Muscle of arm (tissue), 12 donors: Measurements from ENCODE around the gene SFT2D3. TPM values are rescaled to one million over a fixed set of nuclear protein-coding genes. Genes with fewer than 3 reads are reported as not detected.

Source experiments
- DNase-seq: peaks from one replicate; pipeline ENCODE4 v3.0.0-alpha.2; 2013
- polyA plus RNA-seq, 12 donors: library from polyadenylated mRNA; unstranded; fragments of 120-200 nt; gene quantifications; one replicate each; pipeline ENCODE4 v1.2.1, GENCODE V29; 2013; ENCODE audit not compliant: insufficient read length in 12 of 12

Gene SFT2D3
- polyA plus RNA-seq, 12 donors: not detected

DNA sequence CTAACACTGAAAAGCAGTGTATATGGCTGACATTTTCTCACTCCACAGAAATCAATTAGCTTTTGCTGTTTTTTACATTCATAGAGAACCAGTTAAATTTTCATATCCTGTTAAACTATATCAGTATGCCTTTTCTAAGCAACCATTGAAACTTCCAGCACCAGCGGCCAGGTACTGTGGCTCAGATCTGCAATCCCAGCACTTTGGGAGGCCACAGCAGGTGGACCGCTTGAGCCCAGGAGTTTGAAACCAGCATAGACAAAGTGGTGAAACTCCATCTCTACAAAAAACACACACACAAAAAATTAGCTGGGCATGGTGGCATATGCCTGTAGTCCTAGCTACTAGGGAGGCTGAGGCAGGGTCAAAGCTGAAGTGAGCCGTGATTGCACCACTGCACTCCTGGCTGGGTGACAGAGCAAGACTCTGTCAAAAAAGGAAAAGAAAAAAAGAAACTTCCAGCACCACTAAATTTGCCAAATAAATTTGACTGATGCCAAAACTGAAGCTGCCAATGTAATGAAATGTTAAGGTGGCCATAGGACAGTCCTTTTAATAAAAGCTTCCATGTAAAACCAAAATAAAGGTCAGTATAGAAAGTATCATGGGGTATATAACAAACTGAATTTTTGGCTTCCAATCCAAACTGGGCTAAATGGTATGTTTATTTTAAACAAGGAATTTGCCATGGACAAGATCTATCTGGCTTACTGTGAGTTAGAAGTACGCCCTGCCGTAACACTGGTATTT, 3.5 kb downstream of the SFT2D3 start:
- no peak for DNase-seq

- no peak for DNase-seq
These were observed 4.2 kb downstream of the SFT2D3 start for GRCh38 chr2:127705391-127706065.

GRCh38 chr2:127706215-127706990, 5.1 kb downstream of the SFT2D3 start:
- no peak for DNase-seq

DNA sequence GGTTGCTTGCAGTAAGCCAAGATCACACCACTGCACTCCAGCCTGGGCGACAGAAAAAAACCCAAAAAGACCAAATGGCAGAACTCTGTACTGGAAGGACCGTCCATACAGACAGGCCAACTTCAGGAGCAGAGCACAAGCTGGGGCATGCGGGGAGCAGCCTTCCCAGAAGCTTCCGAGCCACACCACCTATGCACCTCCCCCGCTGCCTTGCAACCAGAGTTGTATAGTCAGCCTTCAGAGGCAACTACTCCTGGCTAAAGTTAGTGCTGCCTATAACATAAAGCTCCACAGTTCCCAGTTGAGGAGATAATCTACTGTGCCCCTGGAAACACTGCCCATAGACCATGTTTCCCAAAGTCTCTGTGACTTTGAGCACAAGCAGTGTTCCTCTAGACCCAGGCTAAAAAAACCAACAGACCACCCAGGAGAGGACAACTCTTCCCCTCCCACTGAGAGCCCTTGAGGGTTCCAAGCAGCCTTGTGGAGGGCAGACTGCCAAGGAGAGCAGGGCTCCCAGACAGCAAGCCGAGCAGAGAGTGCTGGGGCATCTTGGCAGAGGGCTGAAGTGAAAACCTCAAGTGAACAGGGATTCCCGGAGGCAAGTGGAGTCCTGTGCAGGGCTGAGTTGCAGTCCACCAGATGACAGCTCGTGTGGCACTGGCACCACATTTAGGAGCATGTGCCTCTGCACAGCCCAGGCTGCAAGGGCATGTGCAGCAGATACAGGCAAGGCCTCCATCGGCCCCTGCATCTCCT, 6.8 kb downstream of the SFT2D3 start:
- no peak for DNase-seq

GRCh38 chr2:127709336-127709735, 8.0 kb downstream of the SFT2D3 start:
- no peak for DNase-seq

GRCh38 chr2:127712999-127713398, 11.7 kb downstream of the SFT2D3 start:
- no peak for DNase-seq

GRCh38 chr2:127713562-127713961, 12.3 kb downstream of the SFT2D3 start:
- no peak for DNase-seq

- no peak for DNase-seq
These were observed 14.6 kb downstream of the SFT2D3 start for GRCh38 chr2:127715778-127716449.

GRCh38 chr2:127718271-127718670, 17.0 kb downstream of the SFT2D3 start:
- no peak for DNase-seq

DNA sequence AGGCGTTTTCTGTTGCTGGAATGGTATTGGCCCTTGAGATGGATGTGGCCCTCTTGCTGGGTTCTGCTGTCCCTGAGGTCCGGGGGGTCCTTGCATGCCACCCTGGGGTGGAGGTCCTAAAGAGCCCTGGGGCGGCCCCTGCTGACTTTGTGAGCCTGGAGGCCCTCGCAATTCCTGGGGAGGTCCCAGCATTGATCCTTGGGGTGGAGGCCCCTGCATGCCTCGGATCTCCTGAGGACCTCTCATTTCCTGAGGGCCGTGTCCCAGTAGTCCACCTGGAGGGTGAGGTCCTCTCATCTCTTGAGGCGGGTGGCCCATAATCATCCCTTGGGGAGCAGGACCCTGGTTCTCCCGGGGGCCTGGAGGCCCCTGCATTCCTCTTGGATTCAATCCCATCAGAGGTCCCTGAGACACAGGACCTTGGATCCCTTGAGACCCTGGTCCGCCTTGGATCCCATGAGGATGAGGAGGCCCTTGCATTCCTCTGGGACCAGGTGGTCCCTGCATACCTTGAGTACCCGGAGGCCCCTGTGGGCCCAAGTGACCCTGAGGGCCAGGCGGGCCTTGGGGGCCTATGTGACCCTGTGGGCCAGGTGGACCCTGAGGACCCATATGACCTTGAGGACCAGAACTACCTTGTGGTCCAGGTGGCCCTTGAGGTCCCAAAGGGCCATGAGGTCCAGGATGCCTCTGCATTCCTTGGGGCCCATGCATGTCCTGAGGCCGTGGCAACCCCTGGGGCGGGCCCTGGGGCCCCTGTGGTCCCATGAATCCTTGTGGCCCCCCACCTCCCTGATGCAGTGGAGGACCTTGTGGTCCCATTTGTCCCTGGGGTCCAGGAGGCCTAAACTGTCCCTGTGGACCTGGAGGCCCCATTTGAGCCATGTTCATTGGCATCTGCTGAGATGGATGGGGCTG, 18.3 kb downstream of the SFT2D3 start:
- DNase-seq: no peak

- DNase-seq: no peak
These were observed 20.1 kb downstream of the SFT2D3 start for GRCh38 chr2:127721311-127721977.

GRCh38 chr2:127721978-127722355, 20.7 kb downstream of the SFT2D3 start:
- no peak for DNase-seq

DNA sequence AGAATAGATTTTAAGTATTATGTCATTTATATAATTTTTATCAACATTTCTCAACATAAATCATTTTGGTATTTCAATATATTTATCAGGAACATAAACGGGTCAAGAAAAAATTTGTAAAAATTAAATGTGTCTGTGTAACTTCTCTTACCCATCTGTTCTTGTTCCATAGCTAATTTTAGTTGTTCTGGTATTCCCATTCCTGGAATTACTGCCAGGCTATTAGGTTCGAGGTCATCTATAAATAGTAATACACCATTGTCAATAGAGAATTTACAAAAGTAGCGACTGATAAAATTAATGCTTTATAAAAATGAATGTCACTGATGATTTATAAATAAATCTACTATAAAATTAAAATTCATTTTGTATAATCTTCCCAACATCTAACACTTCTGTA, 21.5 kb downstream of the SFT2D3 start:
- no peak for DNase-seq

GRCh38 chr2:127726158-127726880, 25.0 kb downstream of the SFT2D3 start:
- DNase-seq: no peak

DNA sequence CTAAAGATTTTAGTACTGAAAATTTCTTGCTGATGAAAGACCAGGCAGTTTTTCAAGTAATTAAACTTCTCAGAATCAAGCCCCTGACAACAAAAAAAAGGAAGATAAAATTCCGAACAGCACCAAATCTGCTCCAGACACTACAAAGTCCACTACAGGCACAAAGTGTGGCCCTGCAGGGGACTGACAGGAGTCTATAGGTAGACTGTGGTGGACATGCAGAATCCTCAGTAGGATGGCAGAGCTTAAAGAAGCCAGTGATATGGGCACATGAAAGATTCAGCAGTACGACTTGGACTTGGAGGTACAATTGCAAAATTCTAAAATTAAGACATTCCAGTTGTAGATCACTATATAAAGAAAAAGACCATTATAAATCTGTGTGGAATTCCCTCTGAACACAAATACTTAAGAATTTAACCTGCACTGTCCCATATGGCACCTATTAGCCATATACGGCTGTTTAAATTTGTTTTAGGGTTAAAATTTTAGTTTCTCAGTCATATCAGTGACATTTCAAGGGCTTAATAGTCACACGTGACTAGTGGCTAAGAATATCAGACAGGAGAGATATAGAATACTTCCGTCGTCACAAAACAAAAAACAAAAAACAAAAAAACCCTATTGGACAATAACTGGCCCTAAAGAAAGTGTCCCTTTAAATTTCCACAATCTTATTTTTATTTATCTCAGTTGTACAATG, 32.0 kb downstream of the SFT2D3 start:
- DNase-seq: no peak

DNA sequence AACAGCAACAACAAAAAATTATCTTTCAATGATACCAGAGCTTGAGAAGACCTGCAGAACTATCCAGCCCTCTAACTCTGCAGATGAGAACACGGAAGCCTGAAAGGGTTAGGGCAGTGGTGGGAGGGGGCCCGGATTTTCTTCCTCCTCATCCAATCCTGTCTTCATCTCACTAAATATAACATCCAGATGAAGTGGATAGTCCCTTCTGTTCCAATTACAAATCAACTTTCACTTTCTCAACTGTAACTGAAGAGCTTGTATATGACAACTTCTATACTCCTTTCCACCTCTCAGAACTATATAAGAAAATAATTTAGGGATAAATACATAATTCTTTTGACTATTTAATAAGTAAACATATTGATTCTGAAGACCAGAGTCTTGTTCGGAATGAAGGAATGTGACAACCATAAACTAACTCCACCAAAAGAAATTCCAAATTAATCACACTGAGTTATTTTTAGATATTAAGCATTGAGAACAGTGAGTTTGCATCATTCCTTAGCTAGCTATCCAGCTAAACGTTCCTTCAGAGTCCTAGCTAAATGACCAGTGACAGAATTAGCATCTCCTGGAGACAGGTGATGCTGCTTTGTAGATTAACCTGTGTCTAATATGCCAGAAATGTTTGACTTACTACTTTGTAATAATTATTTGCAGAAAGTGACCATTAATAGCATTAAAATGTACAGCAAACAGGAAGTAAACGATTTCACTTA, 32.7 kb downstream of the SFT2D3 start:
- DNase-seq: no peak

DNA sequence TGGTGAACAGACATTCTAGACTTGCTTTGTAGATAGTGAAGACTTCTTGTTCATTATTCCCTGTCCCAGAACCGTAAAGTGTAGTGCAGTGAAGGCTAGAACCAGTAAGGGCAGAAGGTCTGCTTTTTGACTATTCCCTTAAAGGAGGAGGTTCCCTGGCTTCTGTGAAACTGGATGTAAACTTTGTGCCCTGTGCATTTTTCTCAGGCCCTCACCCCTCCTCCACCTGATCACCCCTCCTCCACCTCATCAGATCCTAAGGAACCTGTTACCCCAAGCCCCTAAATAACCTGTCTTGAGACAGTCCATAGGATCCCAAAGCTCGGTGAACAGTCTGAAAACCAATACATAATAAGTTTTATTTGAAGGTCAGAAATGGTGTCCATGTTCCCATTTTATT, 33.7 kb downstream of the SFT2D3 start:
- no peak for DNase-seq
